Brain microvascular endothelial cell (primary cell): ENCODE results near the gene CMTM2.

Experiments
- DNase-seq: peaks from one replicate; pipeline ENCODE4 v3.0.0-alpha.2; 2020
- H3K27ac ChIP-seq: fragments of 250-450 bp; sonication (Bioruptor Pico); 2 replicates; pipeline ENCODE4 v1.5.1; 2020; ENCODE audit warnings: mild to moderate bottlenecking, moderate library complexity
- H3K27me3 ChIP-seq: fragments of 250-450 bp; sonication (Bioruptor Pico); replicated peaks from 2 replicates; pipeline ENCODE4 v1.5.1; 2020; ENCODE audit warnings: mild to moderate bottlenecking
- H3K36me3 ChIP-seq: fragments of 250-450 bp; sonication (Bioruptor Pico); replicated peaks from 2 replicates; pipeline ENCODE4 v1.5.1; 2020; ENCODE audit warnings: mild to moderate bottlenecking
- H3K4me3 ChIP-seq: 2 replicates; pipeline ENCODE4 v1.5.1; 2011; ENCODE audit warnings: low read depth, mild to moderate bottlenecking, control low read depth, low read length, moderate library complexity
- CTCF ChIP-seq: IDR thresholded peaks from 2 replicates; pipeline ENCODE4 v1.5.1; 2011; ENCODE audit warnings: low read depth, mild to moderate bottlenecking, moderate library complexity, low read length, control low read depth, inconsistent platforms; ENCODE audit errors: missing control alignments
- in situ Hi-C: cut with HindIII; loops from 2 replicates; pipeline ENCODE4 v1.10.0; 2017; ENCODE audit warnings: low sequenced_read_pairs, low pct_ligation_motif_present

CMTM2 gene

DNA sequence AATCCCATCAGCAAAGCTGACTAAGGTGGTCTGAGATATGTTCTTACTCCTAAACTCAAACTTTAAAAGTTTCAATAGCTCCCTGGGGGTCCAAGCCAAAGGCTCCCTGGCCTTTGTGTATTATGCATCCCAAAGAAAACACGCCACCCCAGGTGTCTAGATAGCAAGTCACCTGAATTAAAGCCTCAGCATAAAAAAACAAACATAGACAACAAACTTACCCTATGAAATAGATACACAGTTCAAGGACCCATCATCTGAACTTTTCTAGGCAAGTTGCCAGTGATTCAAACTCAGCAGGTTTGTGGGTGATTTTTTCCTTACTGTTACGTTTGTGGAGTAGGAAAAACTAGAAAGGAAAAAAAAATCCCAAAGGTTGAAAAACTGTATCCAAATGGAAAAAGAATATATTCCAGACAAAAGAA lies 37.8 kb downstream of the CMTM2 start:
- Histone ChIP-seq H3K4me3 (no peak overlapping the region), H3K36me3 (peaks cover 20% of the 10 kb centered on the region), H3K27me3 (no peaks in the 10 kb centered on the region), H3K27ac (peak overlapping the region; percentile 90)
- TF ChIP-seq CTCF, result no peak
- DNase-seq, result peak; percentile 24
- in situ Hi-C loops, result no loop called here

DNA sequence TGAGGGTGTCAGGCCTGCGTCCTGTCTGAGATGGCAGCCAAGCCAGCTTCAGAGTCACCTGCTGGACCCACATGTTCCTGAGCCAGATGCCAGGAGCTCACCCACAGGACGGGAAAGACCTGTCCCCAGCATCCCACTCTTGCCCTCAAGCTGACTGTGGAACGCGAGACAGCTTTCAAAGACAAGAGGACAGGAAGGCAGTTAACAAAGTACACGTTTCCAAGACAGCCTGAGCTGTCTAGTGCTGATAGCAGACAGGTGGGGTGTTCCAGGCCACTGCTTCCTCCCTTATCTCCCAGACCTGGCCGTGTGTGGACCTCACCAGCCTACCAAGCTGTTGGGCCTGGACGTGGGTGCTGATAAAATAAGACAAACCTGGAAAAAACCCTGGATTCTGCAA lies 38.5 kb downstream of the CMTM2 start:
- in situ Hi-C loops, result no loop called here
- Histone ChIP-seq H3K4me3 (no peak overlapping the region), H3K27me3 (no peaks in the 10 kb centered on the region), H3K36me3 (peaks cover 14% of the 10 kb centered on the region), H3K27ac (peak overlapping the region; percentile 90)
- no peak for TF ChIP-seq CTCF
- no peak for DNase-seq

DNA sequence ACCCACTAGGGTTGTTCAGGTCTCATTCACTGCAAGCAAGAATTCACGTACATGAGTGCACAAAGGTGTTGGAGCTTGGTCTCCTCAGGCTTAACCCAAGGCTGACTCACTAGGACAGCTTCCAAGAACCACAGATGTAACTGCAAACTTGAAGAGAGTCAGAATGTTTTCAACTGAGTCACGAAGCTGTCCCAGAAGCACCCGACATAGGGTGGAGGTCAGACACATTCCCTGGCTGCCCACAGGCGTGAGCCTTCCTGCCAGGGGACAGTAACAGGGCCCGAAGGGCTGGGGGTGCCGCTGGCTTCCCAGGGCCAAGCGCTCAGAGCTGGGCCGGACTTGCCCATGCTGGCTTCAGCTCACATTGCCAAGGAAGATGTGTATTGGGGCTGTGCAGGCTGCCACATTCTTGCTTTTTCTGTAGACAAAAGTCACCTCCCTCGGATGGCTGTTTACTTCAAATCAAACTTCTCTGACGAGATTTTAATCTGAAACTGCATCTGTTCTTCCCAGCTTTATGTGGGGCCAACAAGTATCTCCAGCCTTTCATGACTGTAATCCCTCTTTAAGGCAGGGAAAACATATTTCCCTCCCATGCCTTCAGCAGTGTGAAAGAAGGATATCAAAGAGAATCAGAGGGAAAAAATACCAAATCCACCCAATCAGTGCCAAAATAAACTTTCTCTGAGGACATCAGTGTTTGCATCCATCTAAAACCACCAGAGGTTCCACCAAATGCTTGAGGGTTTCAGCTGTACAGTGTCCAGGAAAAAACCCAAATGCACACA lies 39.5 kb downstream of the CMTM2 start:
- peak; percentile 92 for DNase-seq
- H3K36me3 ChIP-seq, result peaks cover 4% of the 10 kb centered on the region
- no peak overlapping the region for H3K4me3 ChIP-seq
- in situ Hi-C loops, result no loop called here
- TF ChIP-seq CTCF, result no peak
- H3K27ac ChIP-seq, result peak overlapping the region; percentile 90
- no peaks in the 10 kb centered on the region for H3K27me3 ChIP-seq

- peak overlapping the region; percentile 90 for H3K27ac ChIP-seq
- TF ChIP-seq CTCF, result no peak
- peak; percentile 60 for DNase-seq
- in situ Hi-C loops, result no loop called here
- no peaks in the 10 kb centered on the region for H3K27me3 ChIP-seq
- no peak overlapping the region for H3K4me3 ChIP-seq
- H3K36me3 ChIP-seq, result no peaks in the 10 kb centered on the region
Measured at GRCh38 chr16:66619534-66620428, 40.5 kb downstream of the CMTM2 start.

GRCh38 chr16:66620429-66620795 lies 41.1 kb downstream of the CMTM2 start:
- no peaks in the 10 kb centered on the region for H3K36me3 ChIP-seq
- DNase-seq, result no peak
- in situ Hi-C loops, result no loop called here
- no peak overlapping the region for H3K27ac ChIP-seq
- no peaks in the 10 kb centered on the region for H3K27me3 ChIP-seq
- no peak for TF ChIP-seq CTCF
- H3K4me3 ChIP-seq, result no peak overlapping the region
